GM21526 (cell line): ENCODE results near the gene GNG7.
"Not testable (repeated sequence)": the region's sequence is repeated elsewhere in the genome, so short reads cannot be mapped to it uniquely, and the experiment has no call there.

Experiments
- ATAC-seq: cut with Tn5 transposase; IDR thresholded peaks from one replicate; pipeline ENCODE4 v1.9.1; 2021; ENCODE audit warnings: moderate library complexity; ENCODE audit not compliant: unreplicated experiment, low FRiP score

The GNG7 gene

GRCh38 chr19:2679439-2679838 is 23.1 kb downstream of the GNG7 start:
- no peak for ATAC-seq

GRCh38 chr19:2678948-2679347 is 23.5 kb downstream of the GNG7 start:
- ATAC-seq = not testable (repeated sequence)

DNA sequence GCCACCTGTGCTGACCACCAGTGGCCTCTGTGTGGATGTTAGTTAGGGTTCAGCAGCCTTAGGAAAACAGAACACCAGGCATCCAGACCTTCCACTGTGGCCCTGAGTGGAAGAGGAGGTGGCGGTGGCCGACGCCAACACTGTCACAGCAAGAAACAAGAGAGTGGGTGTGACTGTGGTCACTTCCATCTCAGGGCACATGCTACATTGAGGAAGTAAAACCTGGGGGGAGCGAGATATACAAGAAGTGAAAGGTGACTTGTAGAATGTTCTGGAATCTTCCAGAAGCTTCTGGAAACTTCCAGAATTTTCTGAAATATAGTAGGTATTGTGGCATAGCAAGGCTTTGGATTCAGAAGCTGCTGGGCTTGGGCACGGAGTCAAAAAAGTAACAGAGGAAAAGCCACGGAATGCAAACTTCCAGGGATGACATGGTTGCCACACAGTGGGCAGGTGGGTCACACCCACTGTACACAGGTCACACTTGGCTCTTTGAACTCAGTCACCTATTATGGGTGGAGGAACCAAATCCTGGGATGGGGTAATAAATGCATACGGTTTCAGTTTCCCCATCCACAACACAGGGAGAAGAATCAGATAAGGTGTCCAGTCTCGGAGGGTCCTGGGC is 24.3 kb downstream of the GNG7 start:
- ATAC-seq = no peak

- no peak for ATAC-seq
Observed at GRCh38 chr19:2676823-2677222, 25.7 kb downstream of the GNG7 start.

GRCh38 chr19:2675892-2676291 is 26.6 kb downstream of the GNG7 start:
- no peak for ATAC-seq

- ATAC-seq = no peak
Observed at GRCh38 chr19:2670217-2670616, 32.3 kb downstream of the GNG7 start.

- no peak for ATAC-seq
Observed at GRCh38 chr19:2668175-2668763, 34.2 kb downstream of the GNG7 start.

- not testable (repeated sequence) for ATAC-seq
Observed at GRCh38 chr19:2667349-2667748, 35.1 kb downstream of the GNG7 start.

DNA sequence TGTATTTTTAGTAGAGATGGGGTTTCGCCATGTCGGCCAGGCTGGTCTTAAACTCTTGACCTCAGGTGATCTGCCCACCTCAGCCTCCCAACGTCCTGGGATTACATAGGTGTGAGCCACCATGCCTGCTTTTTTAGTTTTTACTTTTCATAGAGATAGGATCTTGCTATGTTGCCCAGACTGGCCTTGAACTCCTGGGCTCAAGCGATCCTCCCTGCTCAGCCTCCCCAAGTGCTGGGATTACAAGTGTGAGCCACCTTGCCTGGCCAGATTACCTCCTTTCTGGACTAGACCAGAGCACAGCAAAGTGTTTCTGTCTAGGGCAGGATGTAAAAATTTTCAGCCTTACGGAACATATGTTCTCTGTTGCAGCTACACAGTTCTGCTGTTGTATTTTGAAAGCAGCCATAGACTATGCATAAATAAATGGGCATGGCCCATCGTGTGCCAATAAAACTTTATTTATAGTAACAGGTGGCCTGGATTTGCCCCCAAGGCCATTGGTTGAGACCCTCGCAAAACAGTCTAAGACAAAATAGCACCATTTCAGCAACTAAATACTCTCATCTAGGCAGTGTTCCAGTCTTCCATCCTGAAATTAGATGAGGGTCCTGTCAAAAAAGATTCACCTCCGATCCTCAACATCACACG is 36.0 kb downstream of the GNG7 start:
- no peak for ATAC-seq

DNA sequence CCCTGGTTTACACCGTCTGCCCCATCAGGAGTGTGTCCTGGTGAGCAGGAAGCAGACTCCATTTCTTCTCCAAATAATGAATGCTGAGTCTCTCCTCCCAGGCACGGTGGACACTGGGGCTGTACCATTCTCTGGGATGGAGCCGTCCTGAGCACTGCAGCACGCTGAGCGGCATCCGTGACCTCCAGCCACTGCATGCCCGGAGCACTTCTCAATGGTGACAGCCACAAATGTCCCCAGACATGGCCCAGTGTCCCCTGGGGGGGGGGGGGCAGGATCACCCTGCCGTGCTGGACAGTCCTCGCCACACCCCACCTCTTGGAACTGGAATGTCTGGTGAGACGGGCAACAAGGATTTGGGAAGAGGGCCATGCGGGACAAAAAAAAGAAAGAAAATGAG is 37.4 kb downstream of the GNG7 start:
- ATAC-seq = no peak

DNA sequence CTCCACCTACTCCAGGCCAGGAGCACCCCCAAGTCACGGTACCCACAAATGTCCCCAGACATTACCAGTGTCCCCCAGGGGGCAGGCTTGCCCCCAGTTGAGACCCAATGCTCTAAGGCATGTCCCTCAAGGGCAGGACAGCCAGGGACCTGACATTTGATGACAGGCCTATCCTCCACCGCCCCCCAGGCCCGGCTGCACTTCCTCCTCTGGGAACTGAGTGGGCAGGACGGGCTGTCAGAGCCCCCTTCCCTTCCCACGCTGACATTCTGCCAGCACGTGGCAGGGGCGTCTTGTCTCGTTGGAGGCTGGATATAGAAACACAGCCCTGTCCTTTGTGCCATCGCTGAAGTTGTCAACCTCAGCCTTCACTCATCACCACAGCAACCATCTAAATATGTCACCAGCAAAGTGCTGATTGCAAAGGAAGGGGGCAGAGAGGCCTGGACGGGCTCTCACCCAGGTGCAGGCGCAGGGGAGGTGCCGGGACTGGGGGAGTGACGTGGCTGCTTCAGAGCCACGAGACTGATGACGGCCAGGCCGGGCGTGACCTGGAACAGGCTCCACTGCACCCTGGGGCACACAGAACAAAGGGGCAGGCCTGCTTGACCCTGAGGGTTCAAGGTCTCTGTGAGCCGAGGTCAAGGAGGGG is 38.4 kb downstream of the GNG7 start:
- peak; percentile 64 for ATAC-seq

DNA sequence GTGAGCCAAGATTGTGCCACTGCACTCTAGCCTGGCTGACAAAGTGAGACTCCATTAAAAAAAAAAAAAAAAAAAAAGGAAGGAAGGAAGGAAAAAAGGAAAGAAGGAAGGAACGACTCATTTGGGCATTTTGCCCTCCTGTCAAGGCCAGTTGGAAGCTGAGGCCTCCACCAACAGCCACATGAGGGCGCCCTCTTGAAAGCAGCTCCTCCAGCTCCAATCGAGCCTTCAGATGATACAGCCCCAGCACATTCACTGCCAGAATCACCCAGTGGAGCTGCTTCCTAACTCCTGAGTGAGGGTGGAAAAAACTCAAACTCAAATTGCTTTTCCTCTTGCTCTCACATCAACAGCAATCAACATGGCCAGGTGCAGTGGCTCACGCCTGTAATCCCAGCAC is 40.9 kb downstream of the GNG7 start:
- ATAC-seq = no peak

GRCh38 chr19:2659856-2660432 is 42.5 kb downstream of the GNG7 start:
- ATAC-seq = no peak

DNA sequence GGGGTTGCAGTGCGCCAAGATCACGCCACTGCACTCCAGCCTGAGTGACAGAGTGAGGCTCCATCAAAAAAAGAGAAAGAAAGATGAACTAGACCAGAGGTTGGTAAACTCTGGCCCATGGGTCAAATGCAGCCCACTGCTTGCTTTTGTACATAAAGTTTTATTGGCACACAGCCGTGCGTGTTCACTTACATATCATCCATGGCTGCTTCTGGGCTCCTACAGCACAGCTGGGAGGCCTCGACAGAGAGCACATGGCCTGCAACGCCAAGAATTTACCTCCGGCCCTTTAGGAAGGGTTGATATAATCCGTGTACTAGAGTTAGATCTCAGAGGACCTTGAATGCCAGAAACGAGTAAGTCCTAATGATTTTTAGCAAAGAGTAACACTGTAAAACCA is 46.0 kb downstream of the GNG7 start:
- no peak for ATAC-seq

DNA sequence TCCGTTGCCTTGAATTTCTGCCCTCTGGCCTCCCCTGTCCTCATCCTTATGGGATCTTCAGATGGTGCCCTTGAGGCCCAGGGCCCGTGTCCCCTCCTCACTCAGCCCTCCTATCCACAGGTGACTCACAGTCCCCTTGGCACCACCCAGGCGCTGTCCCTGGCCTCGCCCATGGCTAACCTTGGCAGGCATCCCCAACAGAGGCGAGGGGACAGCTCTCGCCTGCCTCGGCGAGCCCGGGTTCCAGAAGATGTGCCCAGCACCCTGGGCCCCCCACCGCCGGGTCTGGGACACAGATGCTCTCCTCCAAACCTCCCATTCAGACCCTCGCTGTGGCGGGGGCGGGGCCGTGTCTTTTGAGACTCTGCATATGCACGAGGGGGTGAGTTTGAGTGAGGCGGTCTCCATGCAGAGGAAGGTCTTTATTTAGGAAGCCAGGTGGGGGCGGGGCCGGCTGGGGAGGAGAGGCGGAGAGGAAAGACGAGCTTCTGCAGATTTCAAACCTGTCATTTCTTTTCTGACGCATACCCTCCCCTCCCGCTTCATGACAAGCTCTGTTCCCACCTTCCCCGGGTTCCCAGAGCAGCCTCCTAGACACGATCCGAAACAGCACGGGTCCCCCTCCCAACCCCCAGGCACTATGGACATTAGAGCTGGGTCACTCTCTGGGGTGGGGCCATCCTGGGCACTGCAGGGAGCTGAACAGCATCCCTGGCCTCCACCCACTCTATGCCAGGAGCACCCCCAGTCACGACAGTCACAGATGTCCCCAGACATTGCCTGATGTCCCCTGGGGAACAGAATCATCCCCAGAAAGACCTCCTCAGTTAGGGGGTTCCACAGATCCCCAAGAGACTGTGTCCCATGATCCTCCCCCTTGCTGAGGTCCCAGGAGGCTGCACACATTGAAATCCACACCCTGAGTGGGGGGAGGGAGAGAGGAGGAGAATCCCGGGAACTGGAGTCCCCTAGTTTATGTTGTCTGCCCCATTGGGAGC is 48.5 kb downstream of the GNG7 start:
- no peak for ATAC-seq

GRCh38 chr19:2653218-2653617 is 49.3 kb downstream of the GNG7 start:
- no peak for ATAC-seq

DNA sequence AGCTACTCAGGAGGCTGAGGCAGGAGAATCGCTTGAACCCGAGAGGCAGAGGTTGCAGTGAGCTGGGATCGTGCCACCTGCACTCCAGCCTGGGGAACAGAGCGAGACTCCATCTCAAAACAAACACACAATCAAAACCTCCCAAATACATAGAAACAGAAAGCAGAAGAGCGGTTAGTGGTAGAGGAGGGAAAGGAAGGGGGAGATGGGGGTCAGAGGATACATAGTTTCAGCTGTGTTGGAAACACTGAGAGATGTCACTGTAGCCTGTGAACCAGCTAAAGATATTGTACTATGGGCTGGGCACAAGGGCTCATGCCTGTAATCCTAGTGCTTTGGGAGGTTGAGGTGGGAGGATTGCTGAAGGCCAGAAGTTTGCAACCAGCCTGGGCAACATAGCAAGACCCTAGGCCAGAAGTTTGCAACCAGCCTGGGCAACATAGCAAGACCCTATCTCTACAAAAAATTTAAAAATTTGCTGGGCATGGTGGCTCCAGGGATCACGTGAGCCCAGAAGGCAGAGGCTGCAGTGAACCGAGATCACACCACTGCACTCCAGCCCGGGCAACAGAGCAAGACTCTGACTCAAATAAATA is 49.9 kb downstream of the GNG7 start:
- no peak for ATAC-seq

GRCh38 chr19:2651002-2651733 is 51.3 kb downstream of the GNG7 start:
- ATAC-seq = not testable (repeated sequence)

DNA sequence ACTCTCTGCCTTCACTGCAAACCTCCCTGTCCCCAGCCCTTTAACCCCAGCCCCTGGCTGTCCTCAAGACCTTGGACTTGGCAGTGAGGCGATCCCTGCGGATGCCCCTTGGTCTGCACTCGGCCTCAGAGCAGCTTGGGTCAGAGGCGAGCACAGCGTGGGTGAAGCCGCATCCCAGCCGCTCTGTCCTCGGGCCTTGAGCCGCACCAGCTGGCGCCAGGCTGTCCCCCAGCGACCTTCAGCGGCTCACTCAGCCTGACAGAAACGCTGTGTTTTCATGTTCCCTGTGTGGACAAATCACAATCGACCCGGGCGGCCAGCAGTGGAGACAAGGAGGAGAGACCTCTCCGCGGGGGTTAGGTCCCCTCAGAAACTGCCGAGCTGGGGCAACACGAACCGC is 52.0 kb downstream of the GNG7 start:
- ATAC-seq = no peak
